Activated CD4-positive, alpha-beta T cell treated with anti-CD3 and anti-CD28 coated beads, Interleukin-2, amount 50 U/mL, for 16 hours (primary cell): ENCODE results near the gene PKNOX2.
"Not testable (repeated sequence)": the region's sequence is repeated elsewhere in the genome, so short reads cannot be mapped to it uniquely, and the experiment has no call there.

Source experiments
- DNase-seq: peaks from one replicate; pipeline ENCODE4 v3.0.0-alpha.2; 2020

PKNOX2 gene

GRCh38 chr11:125211191-125211947 is 46.8 kb downstream of the PKNOX2 start:
- DNase-seq = no peak

DNA sequence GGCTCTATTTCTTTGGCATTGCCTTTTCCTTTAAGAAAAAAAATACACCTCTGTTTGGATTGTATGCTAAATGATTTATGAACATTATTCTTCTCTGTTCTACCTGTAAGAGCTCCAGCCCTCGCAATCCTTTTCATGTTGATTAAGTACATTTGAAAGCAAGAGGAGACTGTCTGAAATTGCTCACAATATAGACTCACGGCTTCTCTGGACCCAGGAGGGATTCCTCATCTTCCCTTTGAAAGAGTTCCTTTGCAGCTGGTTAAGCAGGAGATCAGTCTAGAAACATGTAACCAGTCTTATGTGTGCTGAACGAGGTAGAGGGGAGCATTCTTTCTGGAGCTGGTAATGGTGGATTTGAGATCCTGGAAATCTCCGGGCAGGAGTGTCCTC is 47.4 kb downstream of the PKNOX2 start:
- DNase-seq = no peak

DNA sequence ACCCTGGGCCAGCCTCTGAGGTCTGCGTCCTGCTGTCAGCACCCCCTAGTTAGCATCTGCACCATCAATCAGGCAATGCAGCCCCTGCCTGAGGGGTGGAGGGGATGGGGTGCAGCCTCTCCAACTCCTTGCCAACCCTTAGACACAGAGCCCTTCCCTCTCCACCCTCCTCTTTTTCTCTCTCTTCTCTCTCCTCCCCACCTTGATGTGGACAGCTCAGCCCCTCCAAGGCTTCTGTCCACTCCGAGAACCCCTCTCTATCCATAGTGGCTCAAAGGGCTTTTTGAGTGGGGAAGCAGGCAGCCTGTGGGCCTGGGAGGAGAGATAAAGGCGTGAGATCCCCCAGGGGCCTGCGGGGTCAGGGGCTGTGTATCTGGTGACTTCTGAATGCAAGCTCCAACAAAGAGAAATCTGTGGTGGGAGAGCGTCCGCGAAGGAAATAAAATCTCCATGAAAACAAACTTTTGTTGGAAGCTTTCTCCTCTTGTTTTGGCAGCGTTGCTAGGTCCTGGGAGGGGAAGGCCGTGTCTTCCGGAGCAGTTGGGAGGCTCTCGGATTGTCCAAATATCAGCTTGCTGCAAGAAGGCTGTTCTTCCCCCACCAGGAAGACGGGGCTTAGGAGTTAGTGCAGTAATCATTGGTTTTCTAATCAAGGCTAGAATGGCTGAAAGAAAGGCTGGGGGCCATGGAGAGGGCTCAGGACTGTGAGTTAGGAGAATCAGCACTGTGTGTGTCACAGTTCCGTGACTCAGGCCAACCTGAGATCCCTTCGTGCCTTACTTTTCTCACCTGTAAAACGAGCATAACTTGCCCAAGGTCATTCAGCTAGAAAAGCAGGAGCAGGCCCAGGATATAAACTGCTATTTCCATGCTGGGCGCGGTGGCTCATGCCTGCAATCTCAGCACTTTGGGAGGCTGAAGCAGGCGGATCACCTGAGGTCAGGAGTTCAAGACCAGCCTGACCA is 50.3 kb downstream of the PKNOX2 start:
- DNase-seq = no peak

DNA sequence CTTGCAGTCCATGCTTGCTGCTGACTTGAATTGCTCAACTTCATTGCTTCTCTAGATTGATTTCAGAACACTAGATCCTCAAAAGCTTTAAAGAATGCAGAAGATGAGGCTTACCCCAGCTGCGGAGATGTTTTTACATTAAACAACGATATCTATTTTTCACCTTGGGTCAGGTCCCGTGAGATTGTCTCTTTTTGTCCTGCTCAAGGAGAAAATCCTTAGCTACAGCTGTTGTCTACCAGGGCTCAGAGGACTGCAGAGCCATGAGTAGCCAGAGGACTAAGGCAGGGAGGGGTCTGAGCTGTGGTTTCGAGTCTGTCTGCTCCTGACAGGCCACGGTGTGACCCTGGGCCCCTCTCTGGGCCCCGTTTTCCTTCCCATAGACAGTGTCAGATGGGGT is 51.4 kb downstream of the PKNOX2 start:
- DNase-seq = no peak

- DNase-seq = no peak
Measured at GRCh38 chr11:125218336-125218735, 53.8 kb downstream of the PKNOX2 start.

- no peak for DNase-seq
Measured at GRCh38 chr11:125221461-125221860, 56.9 kb downstream of the PKNOX2 start.

DNA sequence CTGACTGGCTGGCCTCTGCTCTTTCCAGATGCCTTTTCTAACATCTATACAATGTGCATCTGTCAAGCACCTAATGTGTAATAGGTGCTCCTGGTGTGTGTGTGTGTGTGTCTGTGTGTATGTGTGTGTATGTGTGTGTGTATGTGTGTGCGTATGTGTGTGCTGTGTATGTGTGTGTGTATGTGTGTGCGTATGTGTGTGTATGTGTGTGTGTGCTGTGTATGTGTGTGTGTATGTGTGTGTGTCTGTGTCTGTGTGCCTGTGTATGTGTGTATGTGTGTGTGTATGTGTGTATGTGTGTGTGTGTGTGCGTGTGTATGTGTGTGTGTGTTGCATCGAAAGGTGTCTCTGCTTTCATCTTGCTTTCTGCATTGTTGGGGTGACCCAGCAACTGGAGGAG is 57.9 kb downstream of the PKNOX2 start:
- no peak for DNase-seq

- not testable (repeated sequence) for DNase-seq
Measured at GRCh38 chr11:125223161-125223560, 58.6 kb downstream of the PKNOX2 start.

DNA sequence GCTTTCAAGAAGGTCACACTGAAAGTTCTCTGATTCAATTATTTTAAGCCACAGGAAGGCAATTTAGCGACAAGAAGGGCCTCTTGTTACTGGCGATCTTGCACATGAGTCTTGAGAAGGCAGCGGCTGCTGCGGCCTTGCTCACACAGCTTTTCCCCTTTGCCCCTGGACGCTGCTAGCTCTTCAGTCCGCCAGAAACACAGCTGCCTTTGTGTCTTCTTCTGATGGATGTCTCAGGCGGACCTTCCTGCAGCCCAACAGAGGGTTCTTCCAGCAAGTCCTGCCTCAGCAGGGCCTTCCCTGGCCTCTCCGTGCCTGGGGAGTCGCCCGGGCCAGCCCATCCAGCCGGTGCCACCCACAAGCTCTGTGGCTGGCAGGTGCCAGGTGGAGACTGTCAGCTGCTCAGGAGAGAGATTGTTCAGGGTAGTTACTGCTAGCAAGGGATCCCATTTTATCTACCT is 59.4 kb downstream of the PKNOX2 start:
- no peak for DNase-seq

DNA sequence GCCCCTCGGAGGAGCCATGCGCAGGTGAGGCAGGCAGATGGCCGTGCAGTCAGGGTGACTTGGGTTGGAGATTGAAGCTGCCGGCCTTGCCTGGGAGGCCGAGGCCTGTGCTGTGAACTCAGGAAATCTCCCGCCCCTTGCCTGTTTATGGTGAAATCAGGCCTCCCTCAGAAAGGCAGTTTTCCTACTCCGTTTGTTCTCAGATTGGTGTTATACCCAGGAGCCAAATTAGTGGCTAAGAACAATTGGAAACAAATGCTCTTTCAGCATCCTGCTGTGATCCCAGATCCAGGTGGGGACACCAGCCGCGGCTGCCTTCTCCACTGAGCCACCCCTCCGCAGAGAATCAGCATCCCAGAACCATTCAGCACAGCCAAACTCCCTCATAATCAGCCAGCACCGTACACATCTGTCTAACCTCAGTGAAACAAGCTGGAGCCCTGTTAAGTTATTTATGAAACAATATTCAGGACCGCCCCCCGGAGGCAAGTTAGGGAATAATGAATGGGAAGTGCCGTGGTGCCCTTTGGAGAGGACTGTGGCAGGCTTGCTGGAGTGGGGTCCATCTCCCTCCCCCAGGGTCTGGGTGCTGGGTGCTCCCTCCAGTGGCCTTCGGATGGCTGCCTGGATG is 60.0 kb downstream of the PKNOX2 start:
- DNase-seq = no peak

GRCh38 chr11:125225401-125225800 is 60.9 kb downstream of the PKNOX2 start:
- no peak for DNase-seq

DNA sequence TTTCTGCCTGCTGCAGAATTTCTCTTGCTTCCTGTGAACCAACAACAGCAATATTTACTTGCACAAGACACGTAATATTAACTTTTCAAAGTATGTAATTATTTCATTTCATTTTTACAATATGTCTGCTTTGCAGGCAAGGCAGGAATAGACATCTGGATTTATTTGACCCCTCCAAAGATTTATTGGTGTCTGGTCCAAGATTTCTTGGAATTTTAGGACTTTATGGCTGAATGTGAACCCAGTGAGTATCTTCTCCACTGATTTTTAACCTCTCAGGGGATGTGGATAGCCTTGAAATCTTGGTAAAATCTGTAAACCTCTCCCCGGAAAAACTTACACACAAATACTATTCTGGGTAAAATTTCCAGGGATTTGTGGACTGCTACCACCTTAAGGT is 61.5 kb downstream of the PKNOX2 start:
- DNase-seq = no peak

- DNase-seq = no peak
Measured at GRCh38 chr11:125226706-125227105, 62.2 kb downstream of the PKNOX2 start.

GRCh38 chr11:125227151-125227550 is 62.6 kb downstream of the PKNOX2 start:
- no peak for DNase-seq

- DNase-seq = no peak
Measured at GRCh38 chr11:125228445-125228844, 63.9 kb downstream of the PKNOX2 start.

- no peak for DNase-seq
Measured at GRCh38 chr11:125228993-125229392, 64.4 kb downstream of the PKNOX2 start.

DNA sequence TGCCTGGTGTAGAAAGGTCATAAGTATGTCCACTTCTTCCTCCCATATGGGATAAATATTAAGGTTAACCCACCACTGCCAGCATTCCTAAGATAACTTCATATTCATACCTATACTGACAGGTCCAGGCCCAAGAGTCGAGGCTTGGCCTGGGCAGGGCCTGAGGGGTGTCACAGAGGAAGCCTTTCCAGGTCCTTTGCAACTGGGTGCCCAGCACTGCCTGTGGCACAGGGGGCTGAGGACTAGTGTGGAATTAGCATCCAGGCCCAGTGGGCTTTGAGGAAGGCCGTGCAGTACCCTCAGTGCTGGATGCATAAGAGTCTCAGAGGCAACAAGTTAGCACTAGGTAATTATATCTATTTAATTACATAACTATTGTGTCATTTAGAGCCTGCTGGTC is 65.4 kb downstream of the PKNOX2 start:
- DNase-seq = no peak

- DNase-seq = no peak
Measured at GRCh38 chr11:125233116-125233515, 68.6 kb downstream of the PKNOX2 start.

GRCh38 chr11:125233736-125234275 is 69.3 kb downstream of the PKNOX2 start:
- DNase-seq = no peak

- no peak for DNase-seq
Measured at GRCh38 chr11:125235071-125235471, 70.5 kb downstream of the PKNOX2 start.

GRCh38 chr11:125236072-125236825 is 71.7 kb downstream of the PKNOX2 start:
- no peak for DNase-seq
